HG03575 (cell line): ENCODE results near the gene PIM1.
"Not testable (repeated sequence)": the region's sequence is repeated elsewhere in the genome, so short reads cannot be mapped to it uniquely, and the experiment has no call there.

Source experiments
- ATAC-seq: cut with Tn5 transposase; IDR thresholded peaks from one replicate; pipeline ENCODE4 v1.9.1; 2021; ENCODE audit not compliant: unreplicated experiment, insufficient number of reproducible peaks, low FRiP score; ENCODE audit errors: extremely low read depth

PIM1 gene

DNA sequence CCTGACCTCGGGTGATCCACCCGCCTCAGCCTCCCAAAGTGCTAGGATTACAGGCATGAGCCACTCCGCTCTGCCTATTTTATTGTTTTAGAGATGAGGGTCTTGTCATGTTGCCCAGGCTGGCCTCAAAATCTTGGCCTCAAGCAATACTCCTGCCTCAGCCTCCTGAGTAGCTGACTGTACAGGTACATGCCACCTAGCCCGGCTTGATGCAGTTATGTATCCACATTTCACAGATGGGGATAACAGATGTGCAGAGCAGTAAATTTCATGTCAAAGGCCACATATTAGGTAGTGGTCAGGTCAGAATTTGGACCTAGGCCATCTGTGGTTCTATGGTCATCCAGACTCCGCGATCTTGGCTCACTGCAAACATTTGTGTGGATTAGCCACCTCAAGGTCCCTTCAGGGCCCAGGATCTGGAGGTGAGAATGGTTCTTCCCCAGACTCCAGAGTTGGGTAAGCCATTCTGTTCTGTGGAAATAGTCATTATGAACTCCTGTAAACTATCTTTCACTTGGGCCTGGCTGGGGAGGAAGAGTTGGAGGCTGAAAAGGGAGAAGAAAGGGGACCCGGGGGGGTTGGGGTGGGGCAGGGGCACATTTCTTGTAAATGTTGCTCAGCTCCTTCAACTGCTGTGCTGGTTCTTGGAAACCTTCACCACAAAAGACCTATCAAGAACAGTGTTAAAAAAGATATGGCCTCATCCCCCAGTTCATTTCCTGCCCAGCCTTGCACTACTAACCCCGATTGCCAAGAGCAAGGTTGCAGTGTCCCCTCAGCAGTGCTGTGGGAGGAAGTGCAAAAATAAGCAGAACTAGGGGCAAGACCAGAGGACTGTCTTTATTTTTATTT lies 13.0 kb downstream of the PIM1 start:
- ATAC-seq: no peak

GRCh38 chr6:37185949-37186720 lies 16.2 kb downstream of the PIM1 start:
- ATAC-seq: not testable (repeated sequence)

DNA sequence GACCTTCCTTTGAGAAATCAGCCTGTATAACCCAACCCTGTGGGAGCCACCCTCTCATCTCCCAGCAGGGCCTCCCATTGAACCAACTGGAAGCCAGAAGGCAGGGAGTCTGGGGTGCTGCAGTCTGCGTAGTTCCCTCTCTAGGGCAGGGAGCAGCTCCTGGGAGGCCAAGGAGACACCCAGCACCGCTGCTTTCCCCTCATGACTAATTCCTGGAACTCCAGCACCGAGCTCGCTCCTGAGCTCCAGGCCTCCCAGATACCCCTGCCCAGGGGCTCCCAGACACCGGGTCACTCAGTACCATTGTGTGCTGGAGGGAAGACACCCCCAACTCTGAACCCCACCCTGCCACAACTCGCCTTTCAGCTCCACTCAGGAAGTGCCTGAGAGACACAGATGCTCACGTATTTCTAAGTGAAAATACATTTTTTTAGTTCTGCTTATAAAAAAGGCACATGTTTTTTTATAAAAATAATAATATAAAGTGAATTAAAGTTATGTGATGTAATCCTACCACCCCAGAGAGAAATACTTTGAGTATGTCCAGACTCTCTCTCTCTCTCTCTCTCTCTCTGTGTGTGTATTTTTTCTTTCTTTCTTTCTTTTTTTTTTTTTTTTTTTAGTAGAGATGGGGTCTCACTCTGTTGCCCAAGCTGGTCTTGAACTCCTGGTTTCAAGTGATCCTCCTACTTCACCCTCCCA lies 17.5 kb downstream of the PIM1 start:
- ATAC-seq: no peak

GRCh38 chr6:37188962-37189510 lies 19.1 kb downstream of the PIM1 start:
- no peak for ATAC-seq

DNA sequence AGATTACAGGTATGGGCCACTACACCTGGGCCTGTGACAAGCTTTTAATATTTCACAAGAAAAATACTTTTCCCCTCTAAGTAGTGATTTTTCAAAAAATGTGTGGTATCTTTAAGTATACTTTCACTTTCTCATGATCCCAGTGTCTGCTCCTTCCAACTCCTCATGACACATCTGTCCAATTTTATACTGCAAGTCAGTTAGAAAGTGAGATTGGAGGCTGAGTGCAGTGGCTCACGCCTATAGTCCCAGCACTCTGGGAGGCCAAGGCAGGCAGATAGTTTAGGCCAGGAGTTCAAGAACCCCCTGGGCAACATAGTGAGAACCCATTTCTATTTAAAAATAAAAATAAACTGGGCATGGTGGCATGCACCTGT lies 20.2 kb downstream of the PIM1 start:
- ATAC-seq: no peak

DNA sequence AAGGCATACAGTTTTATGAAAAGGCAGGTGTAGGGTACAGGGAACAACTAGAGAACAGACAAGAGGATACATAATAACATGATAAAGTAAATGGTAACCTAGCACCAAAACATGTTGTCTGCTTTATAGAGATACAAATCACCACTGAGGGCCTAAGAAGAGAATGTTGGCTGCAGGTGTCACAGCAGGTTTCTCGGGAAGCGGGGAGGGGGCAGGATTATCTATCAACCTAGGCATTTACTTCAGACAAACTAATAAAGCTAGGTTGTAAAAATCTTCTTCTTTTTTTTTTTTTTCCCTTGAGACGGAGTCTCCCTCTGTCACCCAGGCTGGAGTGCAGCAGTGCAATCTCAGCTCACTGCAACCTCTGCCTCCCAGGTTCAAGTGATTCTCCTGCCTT lies 22.7 kb downstream of the PIM1 start:
- no peak for ATAC-seq

GRCh38 chr6:37194886-37195285 lies 24.9 kb downstream of the PIM1 start:
- not testable (repeated sequence) for ATAC-seq

DNA sequence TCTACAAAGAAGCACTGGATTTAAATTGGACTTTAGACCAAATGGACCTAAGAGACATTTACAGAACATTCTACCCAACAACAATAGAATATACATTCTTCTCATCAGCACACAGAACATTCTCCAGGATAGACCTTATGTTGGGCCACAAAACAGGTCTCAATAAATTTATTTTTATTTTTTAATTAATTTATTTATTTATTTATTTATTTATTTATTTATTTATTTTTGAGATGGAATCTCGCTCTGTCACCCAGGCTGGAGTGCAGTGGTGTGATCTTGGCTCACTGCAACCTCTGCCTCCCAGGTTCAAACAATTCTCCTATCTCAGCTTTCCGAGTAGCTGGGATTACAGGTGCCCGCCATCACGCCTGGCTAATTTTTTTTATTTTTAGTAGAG lies 26.5 kb downstream of the PIM1 start:
- not testable (repeated sequence) for ATAC-seq

DNA sequence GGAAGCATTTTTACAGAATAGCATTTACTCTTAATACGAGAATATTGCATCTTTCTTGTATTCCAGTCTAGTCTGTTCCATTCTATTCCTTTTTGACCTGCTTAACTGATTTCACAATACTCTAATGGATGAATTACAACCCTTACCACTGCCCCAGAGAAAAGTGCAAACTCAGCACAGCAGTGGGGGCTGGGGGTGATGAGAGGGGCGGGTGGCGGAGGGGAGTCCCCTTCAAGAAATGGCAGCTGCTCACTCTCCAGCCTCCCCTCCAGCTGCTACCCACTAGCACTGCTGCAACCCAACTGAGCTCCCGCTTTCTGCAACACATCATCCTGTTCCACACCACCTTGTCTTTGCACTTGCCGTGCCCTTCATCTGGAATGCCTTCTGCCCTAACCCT lies 30.1 kb downstream of the PIM1 start:
- ATAC-seq: no peak

GRCh38 chr6:37201726-37202125 lies 31.8 kb downstream of the PIM1 start:
- no peak for ATAC-seq

- no peak for ATAC-seq
These were observed 33.0 kb downstream of the PIM1 start for GRCh38 chr6:37202788-37203491.

DNA sequence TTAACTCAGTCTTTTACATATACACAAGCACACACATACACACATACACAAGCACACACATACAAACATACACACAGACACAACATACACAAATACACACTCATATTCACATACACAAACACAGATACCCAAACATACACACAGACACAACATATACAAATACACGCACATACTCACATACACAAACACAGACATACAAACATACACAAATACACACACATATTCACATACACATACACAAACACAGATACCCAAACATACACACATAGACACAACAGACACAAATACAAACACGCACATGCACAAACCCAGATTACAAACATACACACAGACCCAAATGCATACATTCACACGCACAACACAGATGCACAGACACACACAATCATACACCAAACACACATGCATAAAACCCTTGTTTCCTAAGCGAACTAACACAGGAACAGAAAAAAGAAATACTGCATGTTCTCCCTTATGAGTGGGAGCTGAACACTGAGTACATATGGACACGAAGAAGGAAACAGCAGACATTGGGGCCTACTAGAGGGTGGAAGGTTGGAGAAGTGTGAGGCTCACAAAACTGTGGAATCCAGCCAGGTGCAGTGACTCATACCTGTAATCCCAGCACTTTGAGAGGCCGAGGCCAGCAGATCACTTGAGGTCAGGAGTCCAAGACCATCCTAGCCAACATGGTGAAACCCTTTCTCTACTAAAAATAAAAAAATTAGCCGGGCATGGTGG lies 34.2 kb downstream of the PIM1 start:
- no peak for ATAC-seq

DNA sequence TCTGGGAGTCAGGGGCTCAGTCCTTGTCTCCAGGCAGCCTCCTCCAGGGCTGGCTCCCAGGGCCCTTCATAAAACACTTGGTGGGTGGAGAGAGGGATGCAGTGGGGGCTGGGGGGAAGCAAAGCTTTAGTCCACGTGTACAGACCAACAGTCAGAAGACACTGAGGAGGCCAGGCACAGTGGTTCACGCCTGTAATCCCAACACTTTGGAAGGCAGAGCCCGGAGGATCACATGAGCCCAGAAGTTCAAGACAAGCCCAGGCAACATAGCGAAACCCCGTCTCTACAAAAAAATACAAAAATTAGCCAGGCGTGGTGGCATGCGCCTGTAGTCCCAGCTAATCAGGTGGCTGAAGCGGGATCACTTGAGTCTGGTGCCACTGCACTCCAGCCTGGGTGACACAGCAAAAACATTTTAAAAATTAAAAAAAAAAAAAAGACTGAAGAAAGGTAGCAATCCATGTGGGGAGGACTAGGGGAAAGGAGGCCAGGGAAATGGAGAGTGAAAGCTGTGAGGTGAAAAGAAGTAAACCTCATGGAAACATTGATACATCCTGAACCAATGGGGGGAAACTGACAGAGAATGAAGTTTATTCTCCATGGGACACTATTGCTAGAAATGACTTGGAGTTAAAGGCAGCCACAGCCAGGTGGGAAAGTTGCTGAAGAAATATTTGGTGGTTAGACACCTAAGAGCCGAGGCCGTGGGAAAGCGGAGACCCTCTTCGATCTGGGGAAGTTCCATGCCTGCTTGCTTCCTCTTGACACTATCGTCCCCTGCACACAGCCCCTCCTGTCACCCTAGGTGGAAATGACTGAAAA lies 35.4 kb downstream of the PIM1 start:
- ATAC-seq: no peak

- ATAC-seq: no peak
These were observed 36.0 kb downstream of the PIM1 start for GRCh38 chr6:37205997-37206340.

GRCh38 chr6:37206622-37207021 lies 36.7 kb downstream of the PIM1 start:
- no peak for ATAC-seq

- ATAC-seq: no peak
These were observed 38.0 kb downstream of the PIM1 start for GRCh38 chr6:37207903-37208456.

DNA sequence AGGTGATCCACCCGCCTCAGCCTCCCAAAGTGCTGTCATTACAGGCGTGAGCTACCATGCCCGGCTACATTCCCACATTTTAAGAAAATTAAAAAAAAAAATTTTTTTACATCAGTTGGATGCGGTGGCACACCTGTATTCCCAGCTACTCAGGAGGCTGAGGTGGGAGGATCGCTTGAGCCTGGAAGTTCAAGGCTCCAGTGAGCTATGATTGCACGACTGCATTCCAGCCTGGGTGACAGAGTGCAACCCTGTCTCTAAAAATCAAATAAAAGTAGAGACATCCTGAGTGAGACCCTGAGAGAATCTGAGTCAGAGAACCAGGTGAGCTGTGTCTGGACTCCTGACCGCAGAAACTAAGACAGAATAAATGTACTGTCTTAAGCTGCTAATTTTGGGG lies 38.8 kb downstream of the PIM1 start:
- ATAC-seq: no peak
